Retinal pigment epithelial cell (primary cell): Measurements from ENCODE around the gene CHD5.

Source experiments
- DNase-seq: peaks from one replicate; pipeline ENCODE4 v3.0.0-alpha.2; 2010; ENCODE audit warnings: low read depth
- H3K4me3 ChIP-seq: 2 replicates; pipeline ENCODE4 v1.5.1; 2011; ENCODE audit warnings: mild to moderate bottlenecking, low read length, control low read depth, moderate library complexity
- CTCF ChIP-seq: conservative IDR thresholded peaks from 2 replicates; pipeline ENCODE4 v1.5.1; 2011; ENCODE audit warnings: low read depth, low read length, control low read depth, inconsistent platforms

The CHD5 gene

GRCh38 chr1:6179564-6180175, 451 bp downstream of the CHD5 start:
- no peak for DNase-seq
- TF ChIP-seq CTCF = no peak
- no peak overlapping the region for H3K4me3 ChIP-seq

DNA sequence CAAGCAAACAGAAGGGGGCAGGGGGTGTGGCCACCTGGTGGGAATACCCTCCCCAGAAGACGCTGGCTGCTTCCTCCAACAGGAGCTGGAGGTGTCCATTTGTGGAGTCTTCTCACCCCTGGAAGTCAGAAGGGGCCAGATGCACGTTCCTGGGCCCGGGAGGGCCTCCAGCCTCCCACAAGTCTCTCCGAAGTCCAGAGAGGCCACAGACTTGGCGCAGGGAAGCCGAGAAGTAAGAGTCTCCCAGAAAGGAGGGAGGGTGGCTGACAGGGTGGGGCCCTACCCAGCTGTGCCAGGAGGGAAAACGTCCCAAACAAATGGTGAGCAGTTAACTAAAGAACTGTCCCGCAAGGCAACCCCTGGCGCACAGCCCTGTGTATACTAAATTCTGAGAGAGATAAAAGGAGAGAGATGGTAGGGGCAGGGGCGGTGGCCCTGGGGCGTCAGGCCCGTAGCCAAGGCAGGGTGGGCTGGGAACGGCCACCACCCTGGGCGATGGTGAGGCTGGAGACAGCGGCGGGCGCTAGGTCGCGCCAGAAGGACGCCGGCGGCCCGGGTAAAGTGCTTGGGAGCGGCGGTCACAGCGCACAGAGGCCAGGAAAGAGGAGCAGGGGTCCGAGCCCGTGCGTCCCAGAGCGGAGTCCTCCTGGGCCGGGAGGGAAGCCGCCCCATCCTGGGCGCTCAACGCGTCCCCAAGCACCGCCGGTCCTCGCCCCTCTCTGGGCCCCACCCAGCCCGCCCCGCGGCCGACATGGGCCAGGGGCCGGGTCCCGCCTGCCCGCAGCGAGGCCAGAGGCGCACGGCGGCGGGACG, 1.2 kb downstream of the CHD5 start:
- DNase-seq = no peak
- no peak for TF ChIP-seq CTCF
- H3K4me3 ChIP-seq = peak overlapping the region; percentile 6

GRCh38 chr1:6177681-6178380, 2.3 kb downstream of the CHD5 start:
- no peak overlapping the region for H3K4me3 ChIP-seq

DNA sequence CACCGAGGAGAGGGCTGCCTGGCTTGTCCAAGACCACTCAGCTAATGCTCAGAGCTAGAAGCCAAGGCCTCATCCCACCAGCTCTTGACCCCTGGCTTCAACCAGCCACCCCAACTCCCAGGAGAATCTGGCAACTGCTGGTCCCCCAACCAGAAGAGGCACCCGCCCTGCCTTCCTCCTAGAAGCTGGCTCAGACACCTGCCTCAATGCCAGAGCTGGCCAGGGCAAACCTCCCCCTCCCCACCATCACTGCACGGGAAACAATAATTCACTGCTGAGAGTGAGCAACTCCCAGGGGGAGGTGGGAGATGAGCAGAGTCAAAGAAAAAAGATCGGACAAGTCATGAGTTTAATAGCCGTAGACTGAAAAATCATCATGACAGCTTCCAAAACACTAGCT, 3.3 kb downstream of the CHD5 start:
- no peak for TF ChIP-seq CTCF
- no peak for DNase-seq
- no peak overlapping the region for H3K4me3 ChIP-seq

More at GRCh38 chr1:6177681-6178380, 2.3 kb downstream of the CHD5 start:
- no peak for TF ChIP-seq CTCF
- no peak for DNase-seq

DNA sequence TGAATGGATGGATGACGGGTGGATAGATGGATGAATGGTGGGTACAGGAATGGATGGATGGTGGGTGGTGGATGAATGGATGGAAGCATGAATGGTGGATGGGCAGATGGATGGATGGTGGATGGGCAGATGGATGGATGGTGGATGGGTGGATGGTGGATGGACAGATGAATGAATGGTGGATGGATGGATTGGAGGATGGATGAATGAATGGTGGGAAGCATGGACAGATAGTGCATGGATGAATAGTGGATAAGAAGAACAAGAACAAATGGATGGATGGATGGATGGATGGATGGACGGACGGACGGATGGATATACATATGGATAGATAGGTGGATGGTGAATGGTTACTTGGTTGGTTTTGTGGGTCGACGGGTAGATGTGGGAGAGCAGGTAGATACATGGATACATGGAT, 4.7 kb downstream of the CHD5 start:
- no peak for DNase-seq
- H3K4me3 ChIP-seq = no peak overlapping the region
- TF ChIP-seq CTCF = no peak

DNA sequence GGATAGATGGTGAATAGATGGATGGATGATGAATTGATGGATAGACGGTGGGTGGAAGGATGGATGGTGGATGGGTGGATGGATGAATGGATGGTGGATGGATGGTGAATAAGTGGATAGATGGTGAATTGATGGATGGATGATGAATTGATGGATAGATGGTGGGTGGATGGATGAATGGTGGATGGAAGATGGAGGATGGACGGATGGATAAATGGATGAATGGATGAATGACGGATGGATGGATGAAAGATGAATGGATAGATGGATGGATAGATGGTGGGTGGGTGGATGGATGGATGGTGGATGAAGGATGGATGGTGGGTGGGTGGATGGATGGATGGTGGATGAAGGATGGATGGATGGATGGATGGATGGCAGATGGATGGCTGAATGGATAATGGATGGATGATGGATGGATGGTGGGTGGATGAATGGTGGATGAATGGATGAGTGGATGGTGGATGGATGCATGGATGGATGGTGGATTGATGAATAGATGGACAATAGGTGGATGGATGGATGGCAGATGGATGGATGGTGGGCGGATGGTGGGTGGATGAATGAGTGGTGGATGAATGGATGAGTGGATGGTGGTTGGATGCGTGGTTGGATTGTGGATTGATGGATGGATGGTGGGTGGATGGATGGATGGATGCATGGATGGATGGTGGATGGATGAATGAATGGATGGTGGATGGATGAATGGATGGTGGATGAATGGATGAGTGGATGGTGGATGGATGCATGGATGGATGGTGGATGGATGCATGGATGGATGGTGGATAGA, 5.3 kb downstream of the CHD5 start:
- no peak for DNase-seq
- H3K4me3 ChIP-seq = no peak overlapping the region
- TF ChIP-seq CTCF = no peak
